ENCODE data around the gene TAF1C.

The TAF1C gene

GRCh38 chr16:84155771-84156170 is 31.1 kb downstream of the TAF1C start:
- DNase-seq: no peak

GRCh38 chr16:84155226-84155625 is 31.6 kb downstream of the TAF1C start:
- DNase-seq: no peak

GRCh38 chr16:84153660-84154214 is 33.1 kb downstream of the TAF1C start:
- no peak for DNase-seq

- no peak for DNase-seq
Measured at GRCh38 chr16:84150926-84151325, 35.9 kb downstream of the TAF1C start.

- peak in 13 of 14 donors; percentile 65 to 95 (median 82) for DNase-seq
Measured at GRCh38 chr16:84144859-84145639, 41.8 kb downstream of the TAF1C start, which contains the start of the genes DNAAF1 and HSDL1. Gene DNAAF1 (plus strand): TSS chr16:84145308. CDS start chr16:84145441, 133 bp downstream. Gene HSDL1 (minus strand): TSS chr16:84145177. CDS start chr16:84131321, 13,856 bp downstream.

GRCh38 chr16:84144209-84144858 is 42.5 kb downstream of the TAF1C start:
- peak in 8 of 14 donors; percentile 12 to 55 (median 30) for DNase-seq

GRCh38 chr16:84143784-84144199 is 43.1 kb downstream of the TAF1C start:
- DNase-seq: no peak

- no peak for DNase-seq
Measured at GRCh38 chr16:84143081-84143480, 43.8 kb downstream of the TAF1C start.

GRCh38 chr16:84141143-84141670 is 45.6 kb downstream of the TAF1C start:
- DNase-seq: no peak

- DNase-seq: no peak
Measured at GRCh38 chr16:84139628-84140258, 47.1 kb downstream of the TAF1C start.

GRCh38 chr16:84138824-84139627 is 47.8 kb downstream of the TAF1C start:
- DNase-seq: no peak

- DNase-seq: no peak
Measured at GRCh38 chr16:84138500-84138823, 48.4 kb downstream of the TAF1C start.

GRCh38 chr16:84137769-84138357 is 49.0 kb downstream of the TAF1C start:
- DNase-seq: no peak

- DNase-seq: no peak
Measured at GRCh38 chr16:84137287-84137686, 49.6 kb downstream of the TAF1C start.

- peak in 1 of 14 donors; percentile 57 for DNase-seq
Measured at GRCh38 chr16:84136331-84137125, 50.3 kb downstream of the TAF1C start.

GRCh38 chr16:84132527-84133285 is 54.2 kb downstream of the TAF1C start:
- no peak for DNase-seq

GRCh38 chr16:84131117-84131516 is 55.7 kb downstream of the TAF1C start:
- DNase-seq: no peak

Data from C1 segment of cervical spinal cord (tissue), 14 donors.